Measurements from ENCODE around the gene PUS1.
A peak's percentile ranks its signal among the peaks of the same experiment; 100 is the strongest.

PUS1 gene

GRCh38 chr12:131915000-131915689 lies 13.9 kb upstream of the PUS1 start:
- Histone ChIP-seq H3K4me2 (ENCODE audit: low read length) (no peak overlapping the region), H3F3A (ENCODE audit: control insufficient read depth, insufficient read depth) (no peaks in the 10 kb centered on the region), H4K20me1 (ENCODE audit: control insufficient read depth, insufficient read depth, low read depth, low read length) (no peaks in the 10 kb centered on the region), H3K4me1 (ENCODE audit: control insufficient read depth, low read length) (no peaks in the 10 kb centered on the region), H3K79me2 (ENCODE audit: control insufficient read depth, low read length) (no peaks in the 10 kb centered on the region), H3K27ac (ENCODE audit: low read depth, low read length) (no peak overlapping the region), H3K9me3 (ENCODE audit: control insufficient read depth, insufficient read depth, low read length) (no peaks in the 10 kb centered on the region), H3K9me2 (replicated peaks; ENCODE audit: control insufficient read depth, low read length) (no peaks in the 10 kb centered on the region), H3K4me3 (ENCODE audit: low read length) (no peak overlapping the region), H3K27me3 (ENCODE audit: control insufficient read depth, low read length) (no peaks in the 10 kb centered on the region), H3K36me3 (ENCODE audit: control insufficient read depth, low read length) (no peaks in the 10 kb centered on the region)
- TF ChIP-seq EZH2phosphoT487 (IDR thresholded peaks at IDR 0.05; ENCODE audit: borderline replicate concordance, low read length) (no peak), CTCF (IDR thresholded peaks at IDR 0.05; ENCODE audit: low read depth, low read length, poor library complexity, severe bottlenecking) (no peak)

- Histone ChIP-seq H4K20me1 (ENCODE audit: control insufficient read depth, insufficient read depth, low read depth, low read length) (no peaks in the 10 kb centered on the region), H3K36me3 (ENCODE audit: control insufficient read depth, low read length) (no peaks in the 10 kb centered on the region), H3F3A (ENCODE audit: control insufficient read depth, insufficient read depth) (no peaks in the 10 kb centered on the region), H3K4me1 (ENCODE audit: control insufficient read depth, low read length) (no peaks in the 10 kb centered on the region), H3K79me2 (ENCODE audit: control insufficient read depth, low read length) (no peaks in the 10 kb centered on the region), H3K9me3 (ENCODE audit: control insufficient read depth, insufficient read depth, low read length) (no peaks in the 10 kb centered on the region), H3K4me3 (ENCODE audit: low read length) (no peak overlapping the region), H3K9me2 (replicated peaks; ENCODE audit: control insufficient read depth, low read length) (no peaks in the 10 kb centered on the region), H3K27ac (ENCODE audit: low read depth, low read length) (no peak overlapping the region), H3K27me3 (ENCODE audit: control insufficient read depth, low read length) (no peaks in the 10 kb centered on the region), H3K4me2 (ENCODE audit: low read length) (no peak overlapping the region)
- peak; percentile 21 for TF ChIP-seq CTCF (IDR thresholded peaks at IDR 0.05; ENCODE audit: low read depth, low read length, poor library complexity, severe bottlenecking)
- TF ChIP-seq EZH2phosphoT487 (IDR thresholded peaks at IDR 0.05; ENCODE audit: borderline replicate concordance, low read length) = no peak
These were observed 13.3 kb upstream of the PUS1 start for GRCh38 chr12:131915823-131916222.

- TF ChIP-seq CTCF (IDR thresholded peaks at IDR 0.05; ENCODE audit: low read depth, low read length, poor library complexity, severe bottlenecking) (no peak), EZH2phosphoT487 (IDR thresholded peaks at IDR 0.05; ENCODE audit: borderline replicate concordance, low read length) (no peak)
- H3K9me2 ChIP-seq (replicated peaks; ENCODE audit: control insufficient read depth, low read length) = no peaks in the 10 kb centered on the region
- no peaks in the 10 kb centered on the region for H3K79me2 ChIP-seq (ENCODE audit: control insufficient read depth, low read length)
These were observed 12.6 kb upstream of the PUS1 start for GRCh38 chr12:131916306-131917138.

More at GRCh38 chr12:131916306-131917138, 12.6 kb upstream of the PUS1 start:
- H3F3A ChIP-seq (ENCODE audit: control insufficient read depth, insufficient read depth) = no peaks in the 10 kb centered on the region
- no peak overlapping the region for H3K4me2 ChIP-seq (ENCODE audit: low read length)
- peaks cover 1% of the 10 kb centered on the region; the same call in 1 of the 2 replicates for H4K20me1 ChIP-seq (ENCODE audit: control insufficient read depth, insufficient read depth, low read depth, low read length)
- H3K27ac ChIP-seq (ENCODE audit: low read depth, low read length) = no peak overlapping the region
- H3K4me3 ChIP-seq (ENCODE audit: low read length) = no peak overlapping the region
- no peaks in the 10 kb centered on the region for H3K9me3 ChIP-seq (ENCODE audit: control insufficient read depth, insufficient read depth, low read length)
- no peaks in the 10 kb centered on the region for H3K4me1 ChIP-seq (ENCODE audit: control insufficient read depth, low read length)
- peaks cover 1% of the 10 kb centered on the region for H3K27me3 ChIP-seq (ENCODE audit: control insufficient read depth, low read length)
- H3K36me3 ChIP-seq (ENCODE audit: control insufficient read depth, low read length) = no peaks in the 10 kb centered on the region

All from DOHH2 (cell line).